Liver (tissue), 9 donors: Measurements from ENCODE around the gene AP1S1. TPM values are rescaled to one million over a fixed set of nuclear protein-coding genes. Genes with fewer than 3 reads are reported as not detected.

Experiments
- DNase-seq: peaks from one replicate; pipeline ENCODE4 v3.0.0-alpha.2; 2017; ENCODE audit warnings: low spot score
- H3K27ac ChIP-seq, 2 donors: one replicate each; pipeline ENCODE4 v1.7.0; 2013; ENCODE audit warnings: inconsistent platforms in 2 of 2, low read length in 2 of 2, control low read depth in 1 of 2, low read depth in 1 of 2, mild to moderate bottlenecking in 1 of 2
- H3K27me3 ChIP-seq, 4 donors: one replicate each; pipeline versions ENCODE4 v1.6.1 to v1.7.0; 2013; ENCODE audit warnings: low read length in 3 of 4, inconsistent platforms in 1 of 4, mild to moderate bottlenecking in 1 of 4, moderate library complexity in 1 of 4; ENCODE audit not compliant: control insufficient read depth in 4 of 4, insufficient read depth in 4 of 4
- H3K36me3 ChIP-seq, 4 donors: one replicate each; pipeline versions ENCODE4 v1.6.1 to v1.7.0; 2013; ENCODE audit warnings: low read length in 3 of 4, mild to moderate bottlenecking in 3 of 4, low read depth in 1 of 4, moderate library complexity in 1 of 4; ENCODE audit not compliant: control insufficient read depth in 4 of 4, insufficient read depth in 3 of 4
- H3K4me1 ChIP-seq, 4 donors: one replicate each; pipeline versions ENCODE4 v1.6.1 to v1.7.0; 2013; ENCODE audit warnings: low read length in 3 of 4, mild to moderate bottlenecking in 3 of 4, moderate library complexity in 1 of 4; ENCODE audit not compliant: control insufficient read depth in 4 of 4, insufficient read depth in 4 of 4
- H3K4me3 ChIP-seq, 3 donors: one replicate each; pipeline versions ENCODE4 v1.6.1 to v1.7.0; 2013; ENCODE audit warnings: low read length in 3 of 3, control low read depth in 1 of 3, low read depth in 1 of 3, mild to moderate bottlenecking in 1 of 3
- H3K9ac ChIP-seq, 2 donors: one replicate each; pipeline ENCODE4 v1.7.0; 2013; ENCODE audit warnings: low read length in 2 of 2, mild to moderate bottlenecking in 2 of 2, moderate library complexity in 2 of 2, control low read depth in 1 of 2, low read depth in 1 of 2
- H3K9me3 ChIP-seq, 4 donors: one replicate each; pipeline versions ENCODE4 v1.6.1 to v1.7.0; 2013; ENCODE audit warnings: low read length in 3 of 4; ENCODE audit not compliant: control insufficient read depth in 4 of 4
- ATF3 ChIP-seq: IDR thresholded peaks from 2 replicates; pipeline ENCODE4 v1.6.1; 2016; ENCODE audit warnings: antibody characterized with exemption
- CTCF ChIP-seq: fragments of 150-350 bp; IDR thresholded peaks from 2 replicates; pipeline ENCODE4 v1.5.1; 2017; ENCODE audit warnings: improper control_type of control experiment, low read depth, low read length; ENCODE audit not compliant: missing input control
- EGR1 ChIP-seq, 2 donors: IDR thresholded peaks; 2 replicates each; pipeline ENCODE4 v1.6.1; 2016 to 2018; ENCODE audit warnings: antibody characterized with exemption in 2 of 2, low read depth in 2 of 2
- FOXA1 ChIP-seq: IDR thresholded peaks from 2 replicates; pipeline ENCODE4 v1.6.1; 2016; ENCODE audit warnings: antibody characterized with exemption
- FOXA2 ChIP-seq: IDR thresholded peaks from 2 replicates; pipeline ENCODE4 v1.6.1; 2016; ENCODE audit warnings: antibody characterized with exemption
- GABPA ChIP-seq, 2 donors: IDR thresholded peaks in 1 of 2; conservative IDR thresholded peaks in 1 of 2; 2 replicates each; pipeline ENCODE4 v1.6.1; 2016; ENCODE audit warnings: antibody characterized with exemption in 2 of 2, mild to moderate bottlenecking in 1 of 2, moderate library complexity in 1 of 2
- HNF4A ChIP-seq, 2 donors: conservative IDR thresholded peaks; 2 replicates each; pipeline ENCODE4 v1.6.1; 2016; ENCODE audit warnings: antibody characterized with exemption in 2 of 2, mild to moderate bottlenecking in 2 of 2
- HNF4G ChIP-seq: IDR thresholded peaks from 2 replicates; pipeline ENCODE4 v1.6.1; 2016; ENCODE audit warnings: antibody characterized with exemption
- JUND ChIP-seq, 2 donors: IDR thresholded peaks; 2 replicates each; pipeline ENCODE4 v1.6.1; 2016; ENCODE audit warnings: antibody characterized with exemption in 2 of 2
- MAX ChIP-seq: IDR thresholded peaks from 2 replicates; pipeline ENCODE4 v1.6.1; 2016; ENCODE audit warnings: antibody characterized with exemption
- NR2F2 ChIP-seq: IDR thresholded peaks from 2 replicates; pipeline ENCODE4 v1.6.1; 2016; ENCODE audit warnings: antibody characterized with exemption
- RAD21 ChIP-seq, 2 donors: IDR thresholded peaks; 2 replicates each; pipeline ENCODE4 v1.6.1; 2016; ENCODE audit warnings: antibody characterized with exemption in 2 of 2, mild to moderate bottlenecking in 2 of 2
- REST ChIP-seq: IDR thresholded peaks from 2 replicates; pipeline ENCODE4 v1.6.1; 2016; ENCODE audit warnings: antibody characterized with exemption, mild to moderate bottlenecking
- RXRA ChIP-seq, 2 donors: IDR thresholded peaks; 2 replicates each; pipeline ENCODE4 v1.6.1; 2017 to 2018; ENCODE audit warnings: antibody characterized with exemption in 2 of 2, mild to moderate bottlenecking in 1 of 2
- SP1 ChIP-seq: IDR thresholded peaks from 2 replicates; pipeline ENCODE4 v1.6.1; 2018; ENCODE audit warnings: antibody characterized with exemption, mild to moderate bottlenecking
- TAF1 ChIP-seq: conservative IDR thresholded peaks from 2 replicates; pipeline ENCODE4 v1.6.1; 2016; ENCODE audit warnings: antibody characterized with exemption, mild to moderate bottlenecking
- ZBTB33 ChIP-seq: IDR thresholded peaks from 2 replicates; pipeline ENCODE4 v1.6.1; 2016; ENCODE audit warnings: antibody characterized with exemption
- WGBS: extraction: QIAGEN DNeasy Blood & Tissue Kit; methylation state at CpG from one replicate; pipeline ENCODE4 v1.1.7; 2013; 5-methylcytosine and 5-hydroxymethylcytosine counted together
- polyA plus RNA-seq, 2 donors: library from polyadenylated mRNA; stranded (reverse) in 1 of 2; unstranded in 1 of 2; fragments of 200-250 nt in 1 of 2; fragments of >200 nt in 1 of 2; fragmentation: Nextera tagmentation in 1 of 2; extraction: Ambion mirVana in 1 of 2; gene quantifications; one replicate each; pipeline versions ENCODE4 v1.2.1 to v1.2.3, GENCODE V29; 2013 to 2015
- total RNA-seq, 2 donors: library from RNA; depleted of rRNA; stranded (reverse); fragments of >200 nt; gene quantifications; one replicate each; pipeline ENCODE4 v1.2.3, GENCODE V29; 2014
- donor health status: healthy.
- donor health status: healthy.
- donor health status: healthy.
- donor health status: healthy.
- donor health status: healthy.

Gene AP1S1
- total and polyA plus RNA-seq, 4 donors = 13.8 to 25.7 (median 22.0) TPM

- TF ChIP-seq HNF4A (conservative IDR thresholded peaks at IDR 0.05) = no peak
- TF ChIP-seq ZBTB33 = no peak
- no peak for TF ChIP-seq ATF3
- TF ChIP-seq NR2F2 = no peak
- no peak for TF ChIP-seq RXRA (IDR thresholded peaks at IDR 0.05)
- TF ChIP-seq HNF4G = no peak
- TF ChIP-seq CTCF = no peak
- TF ChIP-seq FOXA2 = no peak
- no peak for TF ChIP-seq RAD21 (IDR thresholded peaks at IDR 0.05)
- TF ChIP-seq REST = no peak
- TF ChIP-seq JUND (IDR thresholded peaks at IDR 0.05) = no peak
- TF ChIP-seq GABPA (IDR thresholded peaks at IDR 0.05 in 1 of 2, conservative IDR thresholded peaks at IDR 0.05 in 1 of 2) = no peak
- no peak overlapping the region for H3K4me3 ChIP-seq
- no peak overlapping the region for H3K9ac ChIP-seq
- no peaks in the 10 kb centered on the region for H3K9me3 ChIP-seq
- peaks cover 12 to 48% (median 25%) of the 10 kb centered on the region in 4 donors for H3K36me3 ChIP-seq
- H3K27me3 ChIP-seq = no peaks in the 10 kb centered on the region
- H3K27ac ChIP-seq = no peak overlapping the region
- H3K4me1 ChIP-seq = no peaks in the 10 kb centered on the region
- no peak for DNase-seq
- 97% methylated on average over 14 of the region's 14 CpGs for WGBS
Observed at GRCh38 chr7:101208794-101209193, 54.5 kb downstream of the AP1S1 start.

GRCh38 chr7:101210143-101210542 lies 55.9 kb downstream of the AP1S1 start:
- 96% methylated on average over 19 of the region's 19 CpGs for WGBS
- no peak overlapping the region for H3K9ac ChIP-seq
- H3K36me3 ChIP-seq = peaks cover 12 to 48% (median 25%) of the 10 kb centered on the region in 4 donors
- no peak for DNase-seq
- no peaks in the 10 kb centered on the region for H3K27me3 ChIP-seq
- no peak overlapping the region for H3K4me3 ChIP-seq
- H3K27ac ChIP-seq = no peak overlapping the region
- H3K9me3 ChIP-seq = no peaks in the 10 kb centered on the region
- H3K4me1 ChIP-seq = peaks cover 0 to 5% (median 4%) of the 10 kb centered on the region in 4 donors
- TF ChIP-seq HNF4G (no peak), GABPA (IDR thresholded peaks at IDR 0.05 in 1 of 2, conservative IDR thresholded peaks at IDR 0.05 in 1 of 2) (no peak), TAF1 (no peak), HNF4A (conservative IDR thresholded peaks at IDR 0.05) (no peak), FOXA1 (no peak), EGR1 (IDR thresholded peaks at IDR 0.05; ENCODE audit: low read depth in 2 of 2) (no peak), MAX (no peak), RXRA (IDR thresholded peaks at IDR 0.05) (no peak), SP1 (no peak), ZBTB33 (no peak), REST (no peak), NR2F2 (no peak)
